Tibial artery (tissue), 4 donors: ENCODE measurements around the gene ZBTB45.
"Not testable (repeated sequence)": the region's sequence is repeated elsewhere in the genome, so short reads cannot be mapped to it uniquely, and the experiment has no call there.

Experiments used
- DNase-seq, 2 donors: peaks; one replicate each; pipeline ENCODE4 v3.0.0-alpha.2; 2019
- H3K27ac ChIP-seq, 2 donors: fragments of 200-600 bp; sonication (generic) in 1 of 2; 1 replicate in 1 of 2; 2 replicates in 1 of 2; pipeline ENCODE4 v1.5.1; 2018 to 2019; ENCODE audit warnings: mild to moderate bottlenecking in 1 of 2
- H3K27me3 ChIP-seq, 2 donors: fragments of 200-600 bp; sonication (generic) in 1 of 2; one replicate each; pipeline versions ENCODE4 v1.5.1 to v1.6.0; 2016 to 2019
- H3K36me3 ChIP-seq, 3 donors: fragments of 200-600 bp; sonication (generic) in 2 of 3; one replicate each; pipeline ENCODE4 v1.5.1; 2016 to 2019; ENCODE audit warnings: mild to moderate bottlenecking in 2 of 3
- H3K4me1 ChIP-seq, 4 donors: fragments of 200-600 bp; sonication (generic) in 2 of 4; 1 replicate in 3 of 4; 2 replicates in 1 of 4; pipeline ENCODE4 v1.5.1; 2016 to 2019
- H3K4me3 ChIP-seq, 2 donors: fragments of 200-600 bp; sonication (generic) in 1 of 2; 1 replicate in 1 of 2; 2 replicates in 1 of 2; pipeline ENCODE4 v1.5.1; 2018 to 2019; ENCODE audit warnings: mild to moderate bottlenecking in 2 of 2
- H3K9me3 ChIP-seq, 3 donors: fragments of 200-600 bp; sonication (generic) in 1 of 3; one replicate each; pipeline ENCODE4 v1.5.1; 2016 to 2019
- intact Hi-C: fragments of 100-400 bp; cut with DNase I; formaldehyde crosslinking; loops from one replicate; pipeline ENCODE4 v1.15.0; 2023; ENCODE audit warnings: low total_unique reads
- TF ChIP-seq, protein P1 (sequence below), 2 experiments: fragments of 200-600 bp in 1 of 2; fragments of 450-650 bp in 1 of 2; IDR thresholded peaks; one replicate each; pipeline ENCODE4 v1.5.1; 2017 to 2019; ENCODE audit warnings: antibody characterized with exemption in 2 of 2, mild to moderate bottlenecking in 1 of 2, moderate library complexity in 1 of 2

ZBTB45 gene

DNA sequence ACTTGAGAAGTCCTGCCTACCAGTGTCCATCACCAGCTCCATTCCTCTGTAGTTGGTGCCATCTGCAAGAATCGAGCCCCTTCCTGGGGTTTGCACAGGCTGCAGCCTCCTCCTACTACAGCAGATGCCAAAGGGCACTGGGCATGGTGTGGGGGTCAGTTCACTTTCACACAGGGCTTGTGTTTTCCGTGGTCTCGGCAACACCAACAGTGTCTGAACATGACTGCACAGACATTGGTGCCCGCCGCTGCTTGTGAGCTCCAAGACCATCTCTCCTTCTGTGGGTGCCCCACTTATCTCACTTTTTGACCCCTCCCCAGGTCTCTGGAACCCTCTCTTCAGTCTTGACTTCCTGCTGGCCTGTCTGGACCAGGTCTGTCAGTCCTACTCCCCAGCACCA is 28.2 kb downstream of the ZBTB45 start:
- intact Hi-C loops, result no loop called here
- H3K27me3 ChIP-seq, result no peaks in the 10 kb centered on the region
- H3K4me3 ChIP-seq, result no peak overlapping the region
- H3K4me1 ChIP-seq, result no peaks in the 10 kb centered on the region
- no peaks in the 10 kb centered on the region for H3K9me3 ChIP-seq
- H3K36me3 ChIP-seq, result no peaks in the 10 kb centered on the region
- TF ChIP-seq, protein P1, sequence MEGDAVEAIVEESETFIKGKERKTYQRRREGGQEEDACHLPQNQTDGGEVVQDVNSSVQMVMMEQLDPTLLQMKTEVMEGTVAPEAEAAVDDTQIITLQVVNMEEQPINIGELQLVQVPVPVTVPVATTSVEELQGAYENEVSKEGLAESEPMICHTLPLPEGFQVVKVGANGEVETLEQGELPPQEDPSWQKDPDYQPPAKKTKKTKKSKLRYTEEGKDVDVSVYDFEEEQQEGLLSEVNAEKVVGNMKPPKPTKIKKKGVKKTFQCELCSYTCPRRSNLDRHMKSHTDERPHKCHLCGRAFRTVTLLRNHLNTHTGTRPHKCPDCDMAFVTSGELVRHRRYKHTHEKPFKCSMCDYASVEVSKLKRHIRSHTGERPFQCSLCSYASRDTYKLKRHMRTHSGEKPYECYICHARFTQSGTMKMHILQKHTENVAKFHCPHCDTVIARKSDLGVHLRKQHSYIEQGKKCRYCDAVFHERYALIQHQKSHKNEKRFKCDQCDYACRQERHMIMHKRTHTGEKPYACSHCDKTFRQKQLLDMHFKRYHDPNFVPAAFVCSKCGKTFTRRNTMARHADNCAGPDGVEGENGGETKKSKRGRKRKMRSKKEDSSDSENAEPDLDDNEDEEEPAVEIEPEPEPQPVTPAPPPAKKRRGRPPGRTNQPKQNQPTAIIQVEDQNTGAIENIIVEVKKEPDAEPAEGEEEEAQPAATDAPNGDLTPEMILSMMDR (IDR thresholded peaks at IDR 0.05), result no peak
- no peak for DNase-seq
- H3K27ac ChIP-seq, result no peak overlapping the region

- H3K9me3 ChIP-seq, H3K4me3 ChIP-seq, intact Hi-C loops, H3K27me3 ChIP-seq, DNase-seq: not testable (repeated sequence)
- peaks cover 0 to 16% (median 7%) of the 10 kb centered on the region in 4 donors for H3K4me1 ChIP-seq
- peaks cover 0 to 27% (median 24%) of the 10 kb centered on the region in 3 donors for H3K36me3 ChIP-seq
- H3K27ac ChIP-seq, result peak overlapping the region; percentile 54 to 62
These were observed 35.3 kb downstream of the ZBTB45 start for GRCh38 chr19:58484349-58484748.

GRCh38 chr19:58483776-58484175 is 35.8 kb downstream of the ZBTB45 start:
- Histone ChIP-seq H3K27me3 (no peaks in the 10 kb centered on the region), H3K9me3 (no peaks in the 10 kb centered on the region), H3K27ac (peak overlapping the region; percentile 54 to 62), H3K4me3 (no peak overlapping the region), H3K4me1 (peaks cover 0 to 16% (median 7%) of the 10 kb centered on the region in 4 donors), H3K36me3 (peaks cover 0 to 29% (median 27%) of the 10 kb centered on the region in 3 donors)
- intact Hi-C loops, result no loop called here
- TF ChIP-seq, protein P1 (IDR thresholded peaks at IDR 0.05), result no peak
- DNase-seq, result no peak

- H3K4me3 ChIP-seq, result no peak overlapping the region
- no peaks in the 10 kb centered on the region for H3K9me3 ChIP-seq
- intact Hi-C loops, result no loop called here
- DNase-seq, result no peak
- no peaks in the 10 kb centered on the region for H3K27me3 ChIP-seq
- H3K36me3 ChIP-seq, result peaks cover 0 to 42% (median 27%) of the 10 kb centered on the region in 3 donors
- TF ChIP-seq, protein P1 (IDR thresholded peaks at IDR 0.05), result no peak
- H3K4me1 ChIP-seq, result peaks cover 0 to 17% (median 8%) of the 10 kb centered on the region in 4 donors
- H3K27ac ChIP-seq, result no peak overlapping the region
These were observed 37.2 kb downstream of the ZBTB45 start for GRCh38 chr19:58482372-58482771.

- peaks cover 0 to 42% (median 27%) of the 10 kb centered on the region in 3 donors for H3K36me3 ChIP-seq
- H3K4me1 ChIP-seq, result peaks cover 0 to 27% (median 17%) of the 10 kb centered on the region in 4 donors
- H3K9me3 ChIP-seq, result no peaks in the 10 kb centered on the region
- TF ChIP-seq, protein P1 (IDR thresholded peaks at IDR 0.05), result no peak
- no peak overlapping the region for H3K4me3 ChIP-seq
- intact Hi-C loops, result no loop called here
- no peak for DNase-seq
- H3K27me3 ChIP-seq, result no peaks in the 10 kb centered on the region
- H3K27ac ChIP-seq, result no peak overlapping the region
These were observed 38.8 kb downstream of the ZBTB45 start for GRCh38 chr19:58480831-58481230.

DNA sequence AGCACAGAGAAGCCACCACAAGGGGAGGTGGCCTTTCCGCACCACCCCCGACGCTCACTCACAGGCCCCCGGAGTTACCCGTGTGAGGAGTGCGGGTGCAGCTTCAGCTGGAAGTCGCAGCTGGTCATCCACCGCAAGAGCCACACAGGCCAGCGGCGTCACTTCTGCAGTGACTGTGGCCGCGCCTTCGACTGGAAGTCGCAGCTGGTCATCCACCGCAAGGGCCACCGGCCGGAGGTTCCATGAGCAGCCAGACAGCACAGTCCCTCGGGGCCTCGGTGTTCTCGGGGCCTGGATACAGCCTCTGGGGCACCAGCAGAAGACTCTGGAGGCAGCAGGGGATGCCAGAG is 39.2 kb downstream of the ZBTB45 start:
- H3K36me3 ChIP-seq, result peaks cover 0 to 42% (median 27%) of the 10 kb centered on the region in 3 donors
- intact Hi-C loops, result no loop called here
- no peaks in the 10 kb centered on the region for H3K27me3 ChIP-seq
- no peaks in the 10 kb centered on the region for H3K9me3 ChIP-seq
- TF ChIP-seq, protein P1 (IDR thresholded peaks at IDR 0.05), result no peak
- H3K4me3 ChIP-seq, result no peak overlapping the region
- DNase-seq, result no peak
- no peak overlapping the region for H3K27ac ChIP-seq
- peaks cover 0 to 28% (median 18%) of the 10 kb centered on the region in 4 donors for H3K4me1 ChIP-seq
